ENCODE data around the gene SMAD3.

The SMAD3 gene

GRCh38 chr15:67147396-67147949 is 82.1 kb downstream of the SMAD3 start:
- ATAC-seq (ENCODE audit: insufficient read depth, low read depth) (no peak), DNase-seq (no peak)
- Histone ChIP-seq H3K27ac (ENCODE audit: low read length) (no peak overlapping the region), H3K9ac (ENCODE audit: low read depth, low read length) (no peak overlapping the region), H3K79me2 (ENCODE audit: insufficient read depth, low read length) (no peaks in the 10 kb centered on the region), H3K4me1 (ENCODE audit: insufficient read depth, low read length) (no peaks in the 10 kb centered on the region), H3K9me3 (ENCODE audit: insufficient read depth, low read length, severe bottlenecking) (no peaks in the 10 kb centered on the region), H4K20me1 (ENCODE audit: insufficient read depth, low read length) (no peaks in the 10 kb centered on the region), H2AFZ (ENCODE audit: low read depth, low read length) (no peak overlapping the region), H3K36me3 (ENCODE audit: insufficient read depth, low read length) (no peaks in the 10 kb centered on the region), H3K27me3 (ENCODE audit: insufficient read depth, low read length, poor library complexity) (no peaks in the 10 kb centered on the region), H3K4me3 (ENCODE audit: low read depth in 1 of 2, low read length in 2 of 2) (no peak overlapping the region), H3K4me2 (ENCODE audit: insufficient read depth, low read length) (no peak overlapping the region)
- TF ChIP-seq, protein P1, sequence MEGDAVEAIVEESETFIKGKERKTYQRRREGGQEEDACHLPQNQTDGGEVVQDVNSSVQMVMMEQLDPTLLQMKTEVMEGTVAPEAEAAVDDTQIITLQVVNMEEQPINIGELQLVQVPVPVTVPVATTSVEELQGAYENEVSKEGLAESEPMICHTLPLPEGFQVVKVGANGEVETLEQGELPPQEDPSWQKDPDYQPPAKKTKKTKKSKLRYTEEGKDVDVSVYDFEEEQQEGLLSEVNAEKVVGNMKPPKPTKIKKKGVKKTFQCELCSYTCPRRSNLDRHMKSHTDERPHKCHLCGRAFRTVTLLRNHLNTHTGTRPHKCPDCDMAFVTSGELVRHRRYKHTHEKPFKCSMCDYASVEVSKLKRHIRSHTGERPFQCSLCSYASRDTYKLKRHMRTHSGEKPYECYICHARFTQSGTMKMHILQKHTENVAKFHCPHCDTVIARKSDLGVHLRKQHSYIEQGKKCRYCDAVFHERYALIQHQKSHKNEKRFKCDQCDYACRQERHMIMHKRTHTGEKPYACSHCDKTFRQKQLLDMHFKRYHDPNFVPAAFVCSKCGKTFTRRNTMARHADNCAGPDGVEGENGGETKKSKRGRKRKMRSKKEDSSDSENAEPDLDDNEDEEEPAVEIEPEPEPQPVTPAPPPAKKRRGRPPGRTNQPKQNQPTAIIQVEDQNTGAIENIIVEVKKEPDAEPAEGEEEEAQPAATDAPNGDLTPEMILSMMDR (IDR thresholded peaks at IDR 0.05; ENCODE audit: borderline replicate concordance, extremely low read depth, low read length, poor library complexity, severe bottlenecking): no peak
- no peak for TF ChIP-seq EZH2 (IDR thresholded peaks at IDR 0.05; ENCODE audit: borderline replicate concordance, low read depth, low read length, severe bottlenecking)

DNA sequence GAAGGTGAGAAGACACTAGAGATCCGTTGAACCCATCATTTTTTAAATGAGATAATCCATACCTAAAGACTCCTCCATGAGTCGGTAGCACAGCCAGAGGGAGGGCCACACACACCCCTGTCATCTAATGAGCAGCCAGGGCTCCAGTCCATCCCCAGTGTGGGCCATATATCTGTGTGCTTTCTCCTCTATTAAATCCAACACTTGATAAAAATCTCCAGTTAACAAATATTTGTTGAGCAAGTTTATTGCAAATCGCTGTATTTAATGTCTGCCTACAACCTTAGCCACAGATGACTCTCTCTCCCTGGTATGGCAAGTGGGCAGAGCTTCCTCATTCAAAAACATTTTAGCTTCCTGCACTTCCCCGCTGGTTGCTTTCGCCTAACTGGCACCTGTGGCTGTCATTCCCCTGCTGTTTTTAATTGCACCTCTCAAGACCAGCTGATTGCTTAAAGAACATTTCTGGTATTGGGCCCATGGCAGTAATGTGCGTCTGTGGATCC is 82.8 kb downstream of the SMAD3 start:
- H4K20me1 ChIP-seq (ENCODE audit: insufficient read depth, low read length): no peaks in the 10 kb centered on the region
- ATAC-seq (ENCODE audit: insufficient read depth, low read depth) (no peak), DNase-seq (no peak)
- H3K9me3 ChIP-seq (ENCODE audit: insufficient read depth, low read length, severe bottlenecking): no peaks in the 10 kb centered on the region
- no peak overlapping the region for H3K9ac ChIP-seq (ENCODE audit: low read depth, low read length)
- H3K4me1 ChIP-seq (ENCODE audit: insufficient read depth, low read length): no peaks in the 10 kb centered on the region
- no peak overlapping the region for H2AFZ ChIP-seq (ENCODE audit: low read depth, low read length)
- no peak overlapping the region for H3K4me3 ChIP-seq (ENCODE audit: low read depth in 1 of 2, low read length in 2 of 2)
- H3K4me2 ChIP-seq (ENCODE audit: insufficient read depth, low read length): no peak overlapping the region
- no peaks in the 10 kb centered on the region for H3K36me3 ChIP-seq (ENCODE audit: insufficient read depth, low read length)
- H3K27ac ChIP-seq (ENCODE audit: low read length): no peak overlapping the region
- TF ChIP-seq EZH2 (IDR thresholded peaks at IDR 0.05; ENCODE audit: borderline replicate concordance, low read depth, low read length, severe bottlenecking): no peak
- TF ChIP-seq, protein P1 (IDR thresholded peaks at IDR 0.05; ENCODE audit: borderline replicate concordance, extremely low read depth, low read length, poor library complexity, severe bottlenecking): no peak
- H3K27me3 ChIP-seq (ENCODE audit: insufficient read depth, low read length, poor library complexity): no peaks in the 10 kb centered on the region
- H3K79me2 ChIP-seq (ENCODE audit: insufficient read depth, low read length): no peaks in the 10 kb centered on the region

DNA sequence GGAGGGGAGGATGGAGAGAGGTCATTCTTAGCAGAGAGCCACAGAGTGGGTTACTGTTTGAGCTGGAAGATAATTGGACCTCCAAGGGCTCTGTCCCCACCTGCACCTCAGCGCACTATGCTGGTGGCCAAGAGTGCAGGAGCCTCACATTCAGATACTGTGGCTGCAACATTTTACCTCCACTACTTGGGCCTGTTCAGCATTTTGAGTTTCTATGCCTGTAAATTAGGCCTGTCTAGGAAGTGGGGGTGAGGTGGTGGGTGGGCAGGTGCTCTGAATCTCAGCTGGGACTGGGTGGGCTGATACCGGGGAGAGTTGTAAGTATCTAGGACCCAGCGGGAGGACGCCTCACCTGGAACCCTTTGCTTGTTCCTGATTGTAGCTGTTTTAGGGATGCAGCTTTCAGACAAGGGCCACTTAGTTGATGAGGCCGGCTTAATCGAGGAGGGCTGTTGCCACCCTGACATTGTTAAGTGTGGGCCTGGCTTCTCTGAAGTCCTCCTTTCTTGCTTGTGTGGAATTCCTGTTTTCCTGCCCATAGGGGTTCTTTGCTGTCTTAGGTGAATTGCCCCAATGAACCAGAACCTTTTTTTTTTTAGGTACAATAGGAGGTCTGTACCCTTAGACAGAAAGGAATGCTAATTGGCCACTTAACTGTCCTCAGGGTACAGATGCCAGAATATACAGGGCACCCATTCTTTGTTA is 83.8 kb downstream of the SMAD3 start:
- Histone ChIP-seq H3K9ac (ENCODE audit: low read depth, low read length) (no peak overlapping the region), H3K4me3 (ENCODE audit: low read depth in 1 of 2, low read length in 2 of 2) (no peak overlapping the region), H4K20me1 (ENCODE audit: insufficient read depth, low read length) (no peaks in the 10 kb centered on the region)

More for the DNA sequence above, 83.8 kb downstream of the SMAD3 start:
- no peaks in the 10 kb centered on the region for H3K27me3 ChIP-seq (ENCODE audit: insufficient read depth, low read length, poor library complexity)
- H3K4me2 ChIP-seq (ENCODE audit: insufficient read depth, low read length): no peak overlapping the region
- H3K27ac ChIP-seq (ENCODE audit: low read length): no peak overlapping the region
- H3K36me3 ChIP-seq (ENCODE audit: insufficient read depth, low read length): no peaks in the 10 kb centered on the region
- H2AFZ ChIP-seq (ENCODE audit: low read depth, low read length): no peak overlapping the region
- no peaks in the 10 kb centered on the region for H3K9me3 ChIP-seq (ENCODE audit: insufficient read depth, low read length, severe bottlenecking)
- TF ChIP-seq EZH2 (IDR thresholded peaks at IDR 0.05; ENCODE audit: borderline replicate concordance, low read depth, low read length, severe bottlenecking): no peak
- TF ChIP-seq, protein P1 (IDR thresholded peaks at IDR 0.05; ENCODE audit: borderline replicate concordance, extremely low read depth, low read length, poor library complexity, severe bottlenecking): no peak
- DNase-seq: no peak
- no peaks in the 10 kb centered on the region for H3K4me1 ChIP-seq (ENCODE audit: insufficient read depth, low read length)
- ATAC-seq (ENCODE audit: insufficient read depth, low read depth): no peak
- no peaks in the 10 kb centered on the region for H3K79me2 ChIP-seq (ENCODE audit: insufficient read depth, low read length)
